Measurements from ENCODE around the gene GIN1.

The GIN1 gene

GRCh38 chr5:103037673-103038455, 82.1 kb downstream of the GIN1 start:
- ATAC-seq (replicated peaks) = no peak
- Mint-ChIP-seq H3K4me1 (no peaks in the 10 kb centered on the region), H3K27me3 (peaks cover 0 to 4% of the 10 kb centered on the region in 2 donors), H3K4me3 (no peak overlapping the region), H3K9me3 (no peaks in the 10 kb centered on the region), H3K36me3 (no peaks in the 10 kb centered on the region), H3K27ac (no peak overlapping the region)
- no peak for DNase-seq

GRCh38 chr5:103036601-103037000, 83.3 kb downstream of the GIN1 start:
- Mint-ChIP-seq H3K36me3 (no peaks in the 10 kb centered on the region), H3K4me1 (no peaks in the 10 kb centered on the region), H3K27ac (no peak overlapping the region), H3K27me3 (peaks cover 0 to 4% of the 10 kb centered on the region in 2 donors), H3K9me3 (no peaks in the 10 kb centered on the region), H3K4me3 (no peak overlapping the region)
- DNase-seq (no peak), ATAC-seq (replicated peaks) (no peak)
